ENCODE measurements around the gene STX8. TPM values are rescaled to one million over a fixed set of nuclear protein-coding genes. Genes with fewer than 3 reads are reported as not detected.

The STX8 gene
- total RNA-seq, 1 donor from 2014 or later = 31.2 TPM

GRCh38 chr17:9432134-9432885, 143.3 kb downstream of the STX8 start:
- Histone ChIP-seq H3K27ac (peak overlapping the region; percentile 75), H3K27me3 (no peaks in the 10 kb centered on the region), H3K9me3 (no peaks in the 10 kb centered on the region), H3K4me3 (no peak overlapping the region), H3K36me3 (no peaks in the 10 kb centered on the region), H3K4me1 (peaks cover 41% of the 10 kb centered on the region)
- no peak for DNase-seq (ENCODE audit: extremely low spot score in 2 of 2)
- intact Hi-C loops (cut with DNase I) = no loop called here
- TF ChIP-seq POLR2A (IDR thresholded peaks at IDR 0.05) (no peak), POLR2AphosphoS5 (IDR thresholded peaks at IDR 0.05; ENCODE audit: insufficient read depth in 1 of 2, low read depth in 1 of 2) (peak in 1 of 2 donors; percentile 92)

GRCh38 chr17:9431620-9432019, 144.0 kb downstream of the STX8 start:
- H3K27ac ChIP-seq = peak overlapping the region; percentile 75
- peaks cover 41% of the 10 kb centered on the region for H3K4me1 ChIP-seq
- H3K9me3 ChIP-seq = no peaks in the 10 kb centered on the region
- intact Hi-C loops (cut with DNase I) = no loop called here
- TF ChIP-seq CTCF (IDR thresholded peaks at IDR 0.05) (no peak), POLR2AphosphoS5 (IDR thresholded peaks at IDR 0.05; ENCODE audit: insufficient read depth in 1 of 2, low read depth in 1 of 2) (no peak), POLR2A (IDR thresholded peaks at IDR 0.05) (no peak)
- no peaks in the 10 kb centered on the region for H3K27me3 ChIP-seq
- no peak overlapping the region for H3K4me3 ChIP-seq
- DNase-seq (ENCODE audit: extremely low spot score in 2 of 2) = no peak
- no peaks in the 10 kb centered on the region for H3K36me3 ChIP-seq

- DNase-seq (ENCODE audit: extremely low spot score in 2 of 2) = no peak
- H3K4me1 ChIP-seq = peaks cover 18% of the 10 kb centered on the region
- H3K9me3 ChIP-seq = no peaks in the 10 kb centered on the region
- TF ChIP-seq CTCF (IDR thresholded peaks at IDR 0.05) = no peak
- TF ChIP-seq POLR2A (IDR thresholded peaks at IDR 0.05) = no peak
- no peak for TF ChIP-seq POLR2AphosphoS5 (IDR thresholded peaks at IDR 0.05; ENCODE audit: insufficient read depth in 1 of 2, low read depth in 1 of 2)
- no peak overlapping the region for H3K4me3 ChIP-seq
- H3K27me3 ChIP-seq = no peaks in the 10 kb centered on the region
- H3K27ac ChIP-seq = no peak overlapping the region
- no peaks in the 10 kb centered on the region for H3K36me3 ChIP-seq
- intact Hi-C loops (cut with DNase I) = no loop called here
Observed at GRCh38 chr17:9427465-9428315, 147.9 kb downstream of the STX8 start.

GRCh38 chr17:9424071-9424640, 151.5 kb downstream of the STX8 start:
- Histone ChIP-seq H3K9me3 (no peaks in the 10 kb centered on the region), H3K4me1 (no peaks in the 10 kb centered on the region), H3K27me3 (no peaks in the 10 kb centered on the region), H3K27ac (no peak overlapping the region), H3K4me3 (no peak overlapping the region), H3K36me3 (no peaks in the 10 kb centered on the region)
- intact Hi-C loops (cut with DNase I) = no loop called here
- no peak for DNase-seq (ENCODE audit: extremely low spot score in 2 of 2)
- TF ChIP-seq POLR2A (IDR thresholded peaks at IDR 0.05) = no peak
- TF ChIP-seq POLR2AphosphoS5 (IDR thresholded peaks at IDR 0.05; ENCODE audit: insufficient read depth in 1 of 2, low read depth in 1 of 2) = no peak
- no peak for TF ChIP-seq CTCF (IDR thresholded peaks at IDR 0.05)

GRCh38 chr17:9421525-9421924, 154.1 kb downstream of the STX8 start:
- no peak for TF ChIP-seq POLR2AphosphoS5 (IDR thresholded peaks at IDR 0.05; ENCODE audit: insufficient read depth in 1 of 2, low read depth in 1 of 2)
- TF ChIP-seq POLR2A (IDR thresholded peaks at IDR 0.05) = no peak
- no peak for TF ChIP-seq CTCF (IDR thresholded peaks at IDR 0.05)
- no peak overlapping the region for H3K27ac ChIP-seq
- no peaks in the 10 kb centered on the region for H3K9me3 ChIP-seq
- H3K27me3 ChIP-seq = no peaks in the 10 kb centered on the region
- no peaks in the 10 kb centered on the region for H3K4me1 ChIP-seq
- H3K36me3 ChIP-seq = no peaks in the 10 kb centered on the region
- H3K4me3 ChIP-seq = no peak overlapping the region
- DNase-seq (ENCODE audit: extremely low spot score in 2 of 2) = no peak
- intact Hi-C loops (cut with DNase I) = no loop called here

Measured in vagina (tissue), 2 donors.